NB4 (cell line): Measurements from ENCODE around the gene TMEM256.

Experiments used
- CTCF ChIP-seq: IDR thresholded peaks from one replicate; pipeline ENCODE4 v1.5.1; 2012; ENCODE audit warnings: low read depth, low read length
- MAX ChIP-seq: IDR thresholded peaks from 2 replicates; pipeline ENCODE4 v1.6.1; 2011; ENCODE audit warnings: low read depth, low read length
- POLR2A ChIP-seq: IDR thresholded peaks from 2 replicates; pipeline ENCODE4 v1.6.1; 2011; ENCODE audit warnings: mild to moderate bottlenecking; ENCODE audit not compliant: insufficient read length; ENCODE audit errors: extremely low read depth

GRCh38 chr17:7404737-7405349 lies 946 bp upstream of the TMEM256 start:
- no peak for TF ChIP-seq CTCF
- TF ChIP-seq MAX: no peak
- TF ChIP-seq POLR2A: peak; percentile 8
